GM18951 (cell line): ENCODE results near the gene KIN.
"Not testable (repeated sequence)": the region's sequence is repeated elsewhere in the genome, so short reads cannot be mapped to it uniquely, and the experiment has no call there.

Source experiments
- POLR2A ChIP-seq: IDR thresholded peaks from 4 replicates; pipeline ENCODE4 v1.6.1; 2011; ENCODE audit warnings: mild to moderate bottlenecking; ENCODE audit not compliant: insufficient read length, insufficient read depth; ENCODE audit errors: extremely low read depth
- in situ Hi-C: fragments of 300-500 bp; cut with MboI; formaldehyde crosslinking; loops from one replicate; pipeline ENCODE4 v1.12.0; 2022; ENCODE audit warnings: low sequenced_read_pairs, mixed read lengths, inconsistent platforms; ENCODE audit not compliant: unreplicated experiment

KIN gene

GRCh38 chr10:7786430-7786829, 1.4 kb downstream of the KIN start:
- in situ Hi-C loops, result no loop called here
- no peak for TF ChIP-seq POLR2A

- in situ Hi-C loops, result not testable (repeated sequence)
Measured at GRCh38 chr10:7782194-7782593, 5.6 kb downstream of the KIN start.

- in situ Hi-C loops, result no loop called here
- no peak for TF ChIP-seq POLR2A
Measured at GRCh38 chr10:7776777-7777176, 11.0 kb downstream of the KIN start.

GRCh38 chr10:7773845-7774801, 13.7 kb downstream of the KIN start:
- no peak for TF ChIP-seq POLR2A
- in situ Hi-C loops, result no loop called here

- in situ Hi-C loops, result no loop called here
- TF ChIP-seq POLR2A, result no peak
Measured at GRCh38 chr10:7768417-7768816, 19.4 kb downstream of the KIN start.

GRCh38 chr10:7767209-7767608, 20.6 kb downstream of the KIN start:
- in situ Hi-C loops, result no loop called here
- no peak for TF ChIP-seq POLR2A

GRCh38 chr10:7766241-7766640, 21.6 kb downstream of the KIN start:
- TF ChIP-seq POLR2A, result no peak
- in situ Hi-C loops, result no loop called here

GRCh38 chr10:7763929-7764328, 23.9 kb downstream of the KIN start:
- TF ChIP-seq POLR2A, result no peak

GRCh38 chr10:7756360-7756992, 31.3 kb downstream of the KIN start:
- no peak for TF ChIP-seq POLR2A
- in situ Hi-C loops, result no loop called here

More at GRCh38 chr10:7763929-7764328, 23.9 kb downstream of the KIN start:
- in situ Hi-C loops, result no loop called here

GRCh38 chr10:7755103-7755502, 32.7 kb downstream of the KIN start:
- no peak for TF ChIP-seq POLR2A
- in situ Hi-C loops, result no loop called here

- TF ChIP-seq POLR2A, result no peak
- in situ Hi-C loops, result no loop called here
Measured at GRCh38 chr10:7752251-7752650, 35.5 kb downstream of the KIN start.

GRCh38 chr10:7750222-7750621, 37.6 kb downstream of the KIN start:
- TF ChIP-seq POLR2A, result no peak
- in situ Hi-C loops, result no loop called here

- in situ Hi-C loops, result not testable (repeated sequence)
Measured at GRCh38 chr10:7748637-7749036, 39.2 kb downstream of the KIN start.

GRCh38 chr10:7744307-7744706, 43.5 kb downstream of the KIN start:
- in situ Hi-C loops, result no loop called here
- no peak for TF ChIP-seq POLR2A
